ENCODE measurements around the gene MT1F.
"Not testable (repeated sequence)": the region's sequence is repeated elsewhere in the genome, so short reads cannot be mapped to it uniquely, and the experiment has no call there.

Gene MT1F

DNA sequence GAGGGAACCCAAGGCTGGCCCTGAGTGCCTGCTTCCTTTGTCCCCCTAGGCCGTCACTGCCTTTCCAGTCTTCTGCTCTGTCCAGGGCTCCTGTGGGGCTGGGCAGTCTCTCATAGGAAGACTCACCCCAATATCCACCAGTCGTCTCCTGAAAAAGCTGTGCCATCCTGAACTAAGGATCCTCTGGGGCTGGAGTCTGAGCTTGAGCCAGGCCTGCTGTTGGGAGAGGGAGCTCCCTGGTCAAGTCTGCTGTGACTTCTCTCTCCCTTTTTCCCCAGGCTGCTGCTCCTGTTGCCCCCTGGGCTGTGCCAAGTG is 12.8 kb downstream of the MT1F start:
- no peak for DNase-seq (ENCODE audit: low read depth in 2 of 3, low spot score in 1 of 3)

DNA sequence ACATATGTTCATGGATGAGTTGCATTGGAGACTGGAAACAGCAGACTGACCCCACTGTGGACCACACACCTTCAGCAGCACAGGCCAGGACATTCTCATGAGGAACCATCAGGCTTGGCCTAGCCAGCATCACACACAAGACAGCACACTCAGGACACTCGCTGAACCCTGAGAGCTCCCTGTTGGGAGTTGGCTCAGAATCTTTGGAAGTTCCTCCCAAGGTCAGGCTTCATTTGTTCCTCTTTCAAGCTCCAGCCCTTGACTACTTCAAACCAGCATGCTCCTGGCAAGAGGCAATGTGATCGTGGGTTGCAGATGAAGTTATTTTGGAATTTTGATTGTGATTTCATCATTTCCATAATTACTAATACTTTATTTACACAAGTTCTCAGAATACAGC is 13.9 kb downstream of the MT1F start:
- DNase-seq (ENCODE audit: low read depth in 2 of 3, low spot score in 1 of 3), result not testable (repeated sequence)

DNA sequence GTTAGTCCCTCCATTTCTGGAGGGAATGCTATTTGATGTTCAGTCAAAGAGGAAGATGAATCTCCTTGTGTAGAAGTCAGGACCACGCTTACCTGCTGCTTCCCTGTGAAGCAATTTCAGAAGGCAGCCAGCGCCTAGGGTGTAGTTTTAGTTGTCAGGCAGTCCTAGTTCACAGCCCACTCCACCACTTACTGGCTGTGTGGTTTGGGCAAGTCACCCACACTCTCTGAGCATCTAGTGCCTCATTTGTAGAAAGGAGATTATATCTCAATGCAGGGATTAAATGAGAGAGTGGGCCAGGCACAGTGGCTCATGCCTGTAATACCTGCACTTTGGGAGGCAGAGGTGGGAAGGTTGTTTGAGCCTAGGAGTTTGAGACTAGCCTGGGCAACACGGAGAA is 14.4 kb downstream of the MT1F start:
- DNase-seq (ENCODE audit: low read depth in 2 of 3, low spot score in 1 of 3), result not testable (repeated sequence)

DNA sequence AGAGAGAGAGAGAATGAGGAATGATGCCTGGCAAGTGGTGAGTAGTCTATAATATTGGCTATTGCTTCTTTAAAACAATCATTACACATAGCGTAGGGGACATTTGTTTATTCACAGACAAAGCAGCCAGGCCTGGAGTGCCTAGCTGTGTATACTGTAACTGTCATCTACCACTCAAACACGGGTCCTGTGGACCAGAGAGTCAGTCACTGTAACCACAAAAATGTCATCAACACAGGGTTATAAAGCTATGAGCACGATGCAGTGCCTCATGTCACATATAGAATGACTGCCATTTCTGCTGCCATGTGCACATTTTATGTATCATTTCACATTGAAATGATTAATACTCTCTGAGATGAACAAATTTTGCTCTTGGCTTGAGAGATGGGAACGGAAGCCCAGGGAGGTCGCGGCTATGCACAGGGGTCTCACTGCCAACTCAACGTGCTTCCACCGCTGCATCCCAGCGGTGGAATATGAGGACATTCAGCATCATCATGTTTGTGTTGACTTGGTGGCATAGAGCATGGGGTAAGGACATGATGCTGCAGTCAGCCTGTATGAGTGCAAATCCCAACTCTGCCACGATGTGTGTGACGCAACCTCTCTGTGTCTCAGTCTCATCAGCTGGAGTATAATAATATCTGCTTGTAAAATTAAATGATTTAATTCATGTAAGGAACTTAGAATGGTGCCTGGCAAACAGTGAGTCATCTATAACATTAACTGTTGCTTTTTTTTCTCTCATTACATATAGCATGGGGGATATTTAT is 15.2 kb downstream of the MT1F start:
- DNase-seq (ENCODE audit: low read depth in 2 of 3, low spot score in 1 of 3), result no peak

DNA sequence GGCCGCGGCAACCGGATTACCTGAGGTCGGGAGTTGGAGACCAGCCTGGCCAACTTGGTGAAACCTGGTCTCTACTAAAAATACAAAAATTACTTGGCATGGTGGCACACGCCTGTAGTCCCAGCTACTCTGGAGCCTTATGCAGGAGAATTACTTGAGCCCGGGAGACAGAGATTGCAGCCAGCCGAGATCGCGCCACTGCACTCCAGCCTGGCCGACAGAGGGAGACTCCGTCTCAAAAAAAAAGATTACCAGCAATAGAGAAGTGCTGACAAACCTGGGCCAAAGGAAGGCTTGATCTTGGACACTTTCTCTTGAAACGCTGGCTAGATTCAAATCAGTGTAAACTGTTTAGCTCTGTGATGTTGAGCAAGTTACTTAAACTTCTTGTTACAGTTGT is 16.2 kb downstream of the MT1F start:
- DNase-seq (ENCODE audit: low read depth in 2 of 3, low spot score in 1 of 3), result no peak

DNA sequence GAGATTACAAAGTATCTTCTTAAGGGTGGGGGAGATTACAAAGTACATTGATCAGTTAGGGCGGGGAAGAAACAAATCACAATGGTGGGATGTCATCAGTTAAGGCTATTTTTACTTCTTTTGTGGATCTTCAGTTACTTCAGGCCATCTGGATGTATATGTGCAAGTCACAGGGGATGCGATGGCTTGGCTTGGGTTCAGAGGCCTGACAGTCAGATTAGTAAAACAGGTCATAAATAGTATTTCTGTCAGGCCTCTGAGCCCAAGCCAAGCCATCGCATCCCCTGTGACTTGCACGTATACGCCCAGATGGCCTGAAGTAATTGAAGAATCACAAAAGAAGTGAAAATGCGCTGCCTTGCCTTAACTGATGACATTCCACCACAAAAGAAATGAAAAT is 16.8 kb downstream of the MT1F start:
- DNase-seq (ENCODE audit: low read depth in 2 of 3, low spot score in 1 of 3), result not testable (repeated sequence)

DNA sequence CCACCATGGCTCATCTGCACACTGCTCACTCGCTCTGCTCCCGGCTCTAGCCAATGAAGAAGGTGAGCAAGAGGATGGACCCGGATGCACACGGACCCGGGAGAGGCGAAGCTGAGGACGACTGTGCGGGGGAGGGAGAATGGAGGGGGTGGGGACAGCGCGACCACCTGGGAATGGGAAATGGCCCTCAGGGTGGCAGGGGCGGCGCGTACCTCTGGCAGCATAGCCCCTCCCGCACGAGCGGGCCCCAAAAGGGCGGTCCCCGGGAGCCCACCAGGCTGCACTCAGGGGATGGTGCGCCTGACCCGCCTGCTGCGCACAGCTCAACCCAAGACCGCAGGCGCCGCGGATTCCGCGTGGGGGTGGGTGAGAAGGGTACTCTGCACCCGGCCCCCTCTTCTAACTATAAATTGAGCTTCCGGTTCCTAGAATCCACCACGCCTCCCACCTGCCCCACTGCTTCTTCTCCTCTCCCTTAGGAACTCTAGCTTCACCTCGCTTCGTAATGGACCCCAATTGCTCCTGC is 18.0 kb downstream of the MT1F start:
- no peak for DNase-seq (ENCODE audit: low read depth in 2 of 3, low spot score in 1 of 3)

DNA sequence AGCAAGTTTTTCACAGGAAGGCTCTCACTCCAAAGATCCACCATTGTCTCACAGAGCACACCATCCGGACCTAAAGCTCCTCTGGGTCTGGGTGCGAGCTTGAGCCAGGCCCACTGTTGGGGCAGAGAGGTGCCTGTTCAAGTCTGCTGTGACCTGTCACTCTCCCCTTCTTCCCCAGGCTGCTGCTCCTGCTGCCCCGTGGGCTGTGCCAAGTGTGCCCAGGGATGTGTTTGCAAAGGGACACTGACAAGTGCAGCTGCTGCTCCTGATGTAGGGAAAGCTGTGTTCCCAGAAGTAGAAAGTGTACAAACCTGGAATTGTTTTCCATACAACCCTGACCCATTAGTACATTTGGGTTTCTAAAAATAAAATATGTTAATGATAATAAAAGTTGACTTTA is 19.7 kb downstream of the MT1F start:
- no peak for DNase-seq (ENCODE audit: low read depth in 2 of 3, low spot score in 1 of 3)

DNA sequence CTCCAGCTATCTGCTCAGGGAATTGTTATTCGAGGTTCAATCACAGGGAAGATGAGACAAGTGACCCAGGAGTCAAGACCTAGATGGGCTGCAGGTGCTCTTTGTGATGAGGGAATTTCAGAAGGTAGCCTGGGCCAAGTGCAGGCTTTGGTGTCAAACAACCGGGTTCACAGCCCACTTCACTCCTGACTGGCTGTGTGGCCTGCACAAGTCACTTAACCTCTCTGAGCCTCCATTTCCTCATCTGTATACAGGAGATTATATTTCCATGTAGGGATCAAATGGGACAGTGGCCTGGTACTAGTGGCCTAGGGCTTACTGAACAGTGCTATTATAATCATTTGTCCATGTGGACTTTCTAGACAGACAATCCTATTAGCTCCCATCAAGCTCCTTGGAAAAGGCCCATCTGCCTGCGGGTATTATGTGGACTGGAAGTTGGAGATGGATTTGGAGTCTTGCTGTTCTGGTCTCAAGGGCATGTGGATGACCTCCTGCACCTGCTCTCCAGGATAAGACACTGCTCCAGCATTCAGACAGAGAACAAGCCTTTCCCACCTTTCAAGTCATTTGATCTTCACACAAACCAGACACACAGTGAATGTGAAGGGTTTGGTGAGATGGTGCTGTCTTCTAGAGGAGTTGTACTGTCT is 21.4 kb downstream of the MT1F start:
- no peak for DNase-seq (ENCODE audit: low read depth in 2 of 3, low spot score in 1 of 3)

DNA sequence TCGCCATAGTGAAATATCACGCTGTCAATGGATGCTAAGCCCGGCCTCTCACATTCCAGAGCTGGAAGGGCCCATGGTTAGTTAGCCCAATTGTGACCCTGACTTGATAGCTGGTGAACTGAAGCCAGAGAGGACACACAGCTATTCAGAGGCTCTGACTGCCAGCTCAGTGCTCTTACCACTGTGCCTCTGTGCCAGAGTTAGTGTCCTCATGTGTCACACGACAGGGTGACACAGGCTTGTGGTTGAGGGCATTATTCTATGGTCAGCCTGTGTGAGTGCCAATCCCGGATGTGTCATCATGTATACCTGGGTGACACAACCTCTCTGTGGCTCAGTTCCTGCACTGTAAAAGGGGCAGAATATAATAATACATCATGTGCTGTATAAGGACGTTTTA is 22.1 kb downstream of the MT1F start:
- no peak for DNase-seq (ENCODE audit: low read depth in 2 of 3, low spot score in 1 of 3)

DNA sequence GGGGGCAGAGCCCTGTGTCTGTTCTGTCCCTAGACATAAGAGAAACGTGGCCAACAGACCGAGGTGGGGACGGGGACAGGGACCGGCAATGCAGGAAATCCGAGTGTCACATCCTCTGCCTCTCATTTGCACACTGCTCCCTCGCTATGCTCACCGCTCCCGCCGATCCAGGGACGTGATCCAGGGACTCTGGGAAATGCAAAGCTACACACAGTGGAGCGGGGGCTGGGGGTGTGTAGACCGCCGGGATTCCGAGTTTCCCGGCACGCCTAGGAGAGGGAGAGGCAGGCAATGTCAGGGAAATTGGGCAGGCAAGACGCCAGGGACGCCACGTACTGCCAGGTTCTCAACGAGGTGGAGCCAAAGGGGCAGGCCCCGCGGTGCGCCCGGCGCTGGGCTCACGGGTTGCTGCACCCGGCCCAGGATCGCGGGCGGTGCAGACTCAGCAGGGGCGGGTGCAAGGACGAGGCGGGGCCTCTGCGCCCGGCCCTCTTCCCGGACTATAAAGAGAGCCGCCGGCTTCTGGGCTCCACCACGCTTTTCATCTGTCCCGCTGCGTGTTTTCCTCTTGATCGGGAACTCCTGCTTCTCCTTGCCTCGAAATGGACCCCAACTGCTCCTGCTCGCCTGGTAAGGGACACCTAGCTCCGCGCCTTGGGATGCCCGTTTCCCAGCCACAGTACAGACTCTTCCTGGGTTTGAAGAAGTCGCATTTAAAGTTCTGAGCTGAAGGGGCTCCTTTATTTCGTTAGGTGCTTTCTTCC is 24.4 kb downstream of the MT1F start, which contains the start of gene MT1X:
TSS of gene MT1X (plus strand) at position 532 of the 764 bp plus-strand sequence. CDS start at position 603, 71 bp downstream.
- DNase-seq (ENCODE audit: low read depth in 2 of 3, low spot score in 1 of 3), result peak; percentile 83 to 86 (median 85)

DNA sequence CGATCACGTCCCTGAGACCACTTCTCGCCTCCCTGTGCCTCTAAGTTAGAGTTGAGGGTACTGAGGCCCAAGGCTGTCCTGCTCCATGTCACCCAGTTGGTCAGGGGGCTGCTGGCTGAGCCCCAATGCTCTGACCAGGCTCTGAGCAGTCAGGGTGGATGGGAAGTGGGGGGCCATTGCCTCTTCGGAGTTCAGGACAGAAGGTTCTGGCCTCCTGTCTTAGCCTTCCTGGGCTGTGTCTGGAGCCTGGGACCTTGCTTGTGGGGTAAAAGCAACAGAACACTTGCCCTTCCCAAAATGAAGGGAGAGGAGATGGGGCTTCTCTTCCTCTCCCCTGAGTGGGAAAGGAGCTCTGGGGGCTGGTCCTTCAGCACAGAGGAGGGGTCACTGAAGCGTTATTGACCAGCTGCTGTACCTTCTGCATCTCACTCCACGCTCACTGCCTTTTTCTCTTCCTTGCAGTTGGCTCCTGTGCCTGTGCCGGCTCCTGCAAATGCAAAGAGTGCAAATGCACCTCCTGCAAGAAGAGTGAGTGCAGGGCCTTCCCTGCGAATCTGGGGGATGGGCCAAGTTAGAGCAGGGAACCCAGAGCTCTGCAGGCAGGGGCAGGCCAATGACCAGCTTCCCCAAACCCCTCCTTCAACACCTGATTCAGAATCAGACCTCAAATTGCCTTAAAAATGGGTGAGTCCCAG is 25.1 kb downstream of the MT1F start:
- DNase-seq (ENCODE audit: low read depth in 2 of 3, low spot score in 1 of 3), result no peak

DNA sequence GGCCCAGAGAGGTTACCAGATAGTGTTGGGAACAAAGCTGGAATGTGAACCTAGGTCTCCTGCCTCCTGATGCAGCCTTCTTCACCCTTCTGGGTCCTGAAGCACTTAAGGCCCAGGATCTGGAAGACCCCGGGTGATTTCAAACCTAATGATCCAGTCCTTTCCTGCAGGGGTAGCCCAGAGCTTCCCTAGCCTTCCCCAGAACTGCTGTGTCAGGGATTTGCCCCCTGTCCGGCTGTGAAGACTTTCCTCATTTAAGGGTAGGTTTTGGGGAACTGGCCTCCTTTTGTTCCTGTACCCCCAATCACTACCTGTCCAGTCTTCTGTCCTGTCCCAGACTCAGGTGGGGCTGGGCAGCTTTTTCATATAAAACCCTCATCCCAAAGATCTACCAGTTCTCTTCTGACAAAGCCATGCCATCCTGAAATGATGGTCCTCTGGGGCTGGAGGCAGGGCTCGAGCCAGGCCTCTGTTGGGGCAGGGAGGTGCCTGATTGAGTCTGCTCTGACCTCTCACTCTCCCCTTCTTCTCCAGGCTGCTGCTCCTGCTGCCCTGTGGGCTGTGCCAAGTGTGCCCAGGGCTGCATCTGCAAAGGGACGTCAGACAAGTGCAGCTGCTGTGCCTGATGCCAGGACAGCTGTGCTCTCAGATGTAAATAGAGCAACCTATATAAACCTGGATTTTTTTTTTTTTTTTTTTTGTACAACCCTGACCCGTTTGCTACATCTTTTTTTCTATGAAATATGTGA is 25.8 kb downstream of the MT1F start:
- no peak for DNase-seq (ENCODE audit: low read depth in 2 of 3, low spot score in 1 of 3)

DNA sequence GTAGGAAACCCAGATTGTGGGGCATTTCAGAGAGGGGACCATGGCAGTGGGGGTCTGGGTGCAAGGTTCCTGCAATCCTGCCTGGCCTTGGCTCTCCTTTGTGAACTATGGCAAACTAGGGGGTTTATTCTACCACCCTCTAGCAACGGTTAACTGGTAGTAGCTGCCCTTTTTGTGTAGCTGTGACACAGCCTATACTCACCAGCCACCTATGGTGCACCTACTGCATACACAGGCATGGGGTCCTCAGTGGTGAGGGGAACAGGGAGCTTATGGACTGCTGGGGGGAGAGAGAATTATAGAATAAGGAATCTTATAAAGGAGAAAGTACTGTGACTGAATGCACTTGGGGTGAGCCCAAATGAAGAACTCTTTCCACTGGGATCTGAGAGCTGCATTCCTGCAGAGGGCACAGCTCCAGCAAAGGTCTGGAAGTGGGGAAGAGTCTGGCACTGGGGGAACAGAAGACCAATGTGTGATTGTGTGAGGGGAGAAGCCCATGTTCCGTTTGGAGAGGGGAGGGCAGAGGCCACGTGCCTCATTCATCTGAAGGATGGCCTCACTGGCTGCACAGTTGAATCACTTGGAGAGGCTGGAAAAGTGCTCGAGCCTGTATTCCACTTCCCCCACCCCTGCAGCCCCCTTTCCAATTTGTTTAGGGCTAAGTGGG is 26.6 kb downstream of the MT1F start:
- DNase-seq (ENCODE audit: low read depth in 2 of 3, low spot score in 1 of 3), result no peak

DNA sequence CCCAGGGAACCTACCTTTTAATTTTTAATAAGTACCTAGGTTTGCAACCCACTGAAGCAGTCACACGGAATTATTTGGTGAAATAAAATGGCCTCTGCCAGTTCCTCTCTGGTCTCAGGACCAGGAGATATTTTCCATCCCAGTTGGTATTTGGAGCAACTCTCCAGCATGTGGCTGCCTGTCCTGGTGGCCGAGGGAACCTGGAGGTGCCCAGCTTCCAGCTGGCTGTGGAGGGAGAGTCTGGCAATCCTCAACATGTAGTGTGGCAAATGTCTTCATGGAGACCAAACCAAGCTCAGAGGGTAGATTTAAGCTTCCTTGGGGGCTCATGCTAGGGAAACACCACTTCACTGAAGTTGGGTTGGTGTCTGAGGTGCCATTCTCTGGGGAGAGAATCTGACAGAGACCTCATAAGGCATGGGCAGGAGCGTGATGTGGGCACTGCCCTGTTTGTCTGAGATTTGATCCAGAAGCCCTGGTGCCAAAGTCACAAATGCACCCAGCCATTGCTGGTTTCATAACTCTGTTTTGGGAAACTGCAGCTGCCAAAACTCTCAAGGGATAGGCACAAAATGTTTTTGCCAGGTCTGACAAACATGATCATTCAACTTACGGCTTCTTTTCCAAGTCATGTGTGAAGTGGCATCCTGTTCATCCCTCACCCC is 27.3 kb downstream of the MT1F start:
- DNase-seq (ENCODE audit: low read depth in 2 of 3, low spot score in 1 of 3), result no peak

DNA sequence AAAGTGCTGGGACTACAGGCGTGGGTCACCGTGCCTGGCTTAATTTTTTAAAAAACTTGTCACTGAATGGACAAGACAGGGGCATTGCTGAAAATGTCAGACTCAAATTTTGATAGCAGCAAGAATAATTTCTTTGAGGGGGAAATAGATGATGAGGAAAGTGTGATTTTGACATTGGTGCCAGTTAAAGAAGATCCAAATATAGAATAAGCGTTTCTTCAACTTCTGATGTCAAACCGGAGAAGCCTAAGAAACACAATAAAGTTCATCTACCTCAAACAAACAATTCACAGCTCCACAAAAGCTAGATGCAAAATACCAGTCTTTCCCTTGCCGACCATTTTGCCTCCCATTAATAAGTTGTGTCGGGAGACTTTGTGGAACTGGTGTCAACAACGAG is 29.0 kb downstream of the MT1F start:
- DNase-seq (ENCODE audit: low read depth in 2 of 3, low spot score in 1 of 3), result no peak

DNA sequence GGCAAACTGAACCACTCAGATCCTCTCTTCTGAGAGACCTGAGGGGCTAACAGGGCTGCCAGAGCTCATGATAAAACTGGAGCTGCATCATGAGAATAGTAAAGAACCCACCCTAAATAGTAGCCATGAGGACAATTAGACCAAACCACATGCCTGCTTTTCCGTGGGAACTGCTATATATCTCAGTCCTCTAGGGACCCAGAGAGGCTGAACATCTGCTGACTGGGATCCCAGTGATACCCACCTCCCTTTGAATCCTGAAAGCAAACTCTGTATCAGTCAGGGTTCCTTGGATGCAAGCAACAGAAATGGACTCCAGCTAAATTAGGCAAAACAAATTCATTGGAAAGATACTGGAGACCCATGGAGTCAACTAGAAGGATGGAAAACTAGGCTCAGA is 31.0 kb downstream of the MT1F start:
- no peak for DNase-seq (ENCODE audit: low read depth in 2 of 3, low spot score in 1 of 3)

DNA sequence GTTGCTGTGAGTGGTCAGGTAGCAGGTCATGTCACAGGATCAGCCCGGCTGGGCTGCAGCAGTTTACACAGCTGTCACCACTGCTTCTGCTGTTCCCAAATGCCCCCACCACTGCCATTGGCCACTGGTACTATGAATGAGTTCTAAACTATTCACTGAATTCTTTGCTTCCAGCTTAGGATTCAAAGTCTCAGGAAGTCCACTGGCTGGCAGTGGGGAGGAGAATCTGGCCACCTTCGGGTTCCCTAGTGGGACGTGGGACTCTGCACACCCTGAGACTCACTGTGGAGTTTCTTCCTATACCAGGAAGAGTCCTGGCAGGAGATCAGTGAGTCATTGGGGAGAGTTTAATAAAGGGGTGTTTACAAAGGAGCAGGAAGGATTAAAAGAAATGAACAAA is 31.4 kb downstream of the MT1F start:
- DNase-seq (ENCODE audit: low read depth in 2 of 3, low spot score in 1 of 3), result no peak

DNA sequence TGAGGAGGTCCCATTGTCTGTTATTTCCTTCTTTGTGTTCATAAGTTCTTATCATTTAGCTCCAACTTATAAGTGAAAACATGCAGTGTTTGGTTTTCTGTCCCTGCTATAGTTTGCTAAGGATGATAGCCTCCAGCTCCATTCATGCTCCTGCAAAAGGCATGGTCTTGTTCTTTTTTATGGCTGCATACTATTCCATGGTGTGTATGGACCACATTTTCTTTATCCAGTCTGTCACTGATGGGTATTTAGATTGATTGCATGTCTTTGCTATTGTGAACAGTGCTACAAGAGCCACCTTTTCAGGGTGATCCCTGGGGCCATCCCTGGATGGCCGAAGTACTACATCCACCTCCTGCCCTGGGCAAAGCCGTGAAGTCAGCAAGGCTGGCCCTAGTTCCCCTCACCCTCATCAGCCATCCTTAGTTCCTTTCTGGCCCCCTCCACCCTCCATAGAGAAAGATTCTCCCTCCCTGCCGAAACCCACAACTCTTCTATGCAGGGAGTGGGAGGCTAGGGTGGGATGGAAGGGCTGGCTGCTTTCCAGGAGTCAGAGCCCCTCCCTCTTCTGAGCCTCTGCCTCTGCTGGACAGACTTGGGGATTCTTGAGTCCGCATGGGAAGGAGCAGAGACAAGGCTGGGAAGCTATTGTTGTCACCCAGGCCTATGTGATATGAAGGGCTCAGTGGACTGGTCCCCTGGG is 32.8 kb downstream of the MT1F start:
- no peak for DNase-seq (ENCODE audit: low read depth in 2 of 3, low spot score in 1 of 3)
